HG02623 (cell line): ENCODE results near the gene LCMT1.
"Not testable (repeated sequence)": the region's sequence is repeated elsewhere in the genome, so short reads cannot be mapped to it uniquely, and the experiment has no call there.

Experiments used
- ATAC-seq: cut with Tn5 transposase; IDR thresholded peaks from one replicate; pipeline ENCODE4 v1.9.1; 2021; ENCODE audit warnings: moderate library complexity; ENCODE audit not compliant: unreplicated experiment

LCMT1 gene

DNA sequence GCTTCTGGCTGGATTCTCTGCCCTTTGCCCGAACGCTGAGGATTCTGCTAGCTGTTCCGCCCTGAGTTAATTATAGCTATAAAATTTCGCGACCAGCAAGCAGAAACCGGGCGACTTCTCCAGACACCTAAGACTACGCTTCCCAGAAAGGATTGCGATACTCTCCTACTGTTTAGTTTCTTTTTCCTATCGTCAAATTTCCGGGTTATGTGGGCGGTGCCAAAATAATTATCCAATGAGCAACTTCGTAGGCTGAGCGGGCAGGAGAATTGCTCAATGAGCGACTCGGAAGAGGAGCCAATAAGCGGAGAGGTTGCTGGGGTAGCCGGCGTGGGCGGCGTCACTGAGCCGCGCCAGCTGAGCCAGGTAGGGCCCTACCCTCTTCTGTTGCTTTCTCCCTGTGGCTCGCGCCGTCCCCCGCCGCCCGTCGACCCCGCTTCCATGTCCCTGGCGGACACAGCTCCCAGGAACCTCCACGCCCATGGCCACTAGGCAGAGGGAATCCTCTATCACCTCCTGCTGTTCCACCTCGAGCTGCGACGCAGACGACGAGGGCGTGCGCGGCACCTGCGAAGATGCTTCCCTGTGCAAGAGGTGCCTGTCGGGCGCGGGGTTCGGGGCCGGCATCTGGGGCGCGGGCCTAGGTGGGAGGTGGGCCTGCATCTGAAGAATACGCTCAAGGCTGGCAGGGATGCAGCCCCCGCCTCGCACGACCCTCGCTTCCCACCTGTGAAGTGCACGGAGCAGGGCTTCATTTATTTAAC, at the start of gene LCMT1:
LCMT1 (plus strand) TSS at position 340 of the 764 bp plus-strand sequence; CDS start at position 482, 142 bp downstream.
- peak; percentile 92 for ATAC-seq

DNA sequence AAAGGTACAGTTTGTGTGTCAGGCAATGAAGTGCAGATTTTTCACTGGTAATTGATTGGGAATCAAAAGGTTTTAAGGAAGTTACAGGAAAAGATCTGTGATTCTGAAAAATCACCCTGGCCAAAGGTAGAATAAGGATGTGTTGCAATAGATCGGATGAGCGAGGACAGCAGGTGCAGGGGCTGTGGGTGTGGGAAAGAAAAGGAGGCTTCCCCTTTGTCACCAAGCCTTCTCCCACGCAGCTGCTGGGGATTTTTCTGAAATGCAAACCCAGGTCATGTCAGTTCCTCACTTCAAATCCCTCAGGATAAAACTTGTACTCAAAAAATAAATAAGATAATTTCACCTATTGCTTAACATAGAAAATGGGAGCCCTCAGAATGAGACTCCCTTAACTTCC, 48.4 kb upstream of the LCMT1 start:
- no peak for ATAC-seq

DNA sequence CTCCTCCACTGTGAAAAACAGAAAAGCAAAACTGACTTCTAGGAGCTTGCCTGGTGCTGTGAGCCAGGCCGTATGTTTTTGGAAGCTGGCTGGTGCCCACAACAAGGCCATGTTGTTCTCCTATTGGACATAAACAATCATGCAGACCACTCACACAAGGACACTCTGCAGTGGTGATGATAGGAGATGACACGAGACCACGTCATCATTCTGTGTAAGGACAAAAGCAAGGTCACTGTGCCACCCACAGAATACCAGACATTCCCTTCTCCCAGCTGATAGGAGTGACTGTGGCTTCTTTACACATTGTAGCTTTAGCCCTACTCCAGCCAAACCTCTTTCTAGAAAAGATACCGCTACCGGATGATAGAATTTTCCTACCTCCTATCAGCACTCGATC, 47.7 kb upstream of the LCMT1 start:
- ATAC-seq = no peak

DNA sequence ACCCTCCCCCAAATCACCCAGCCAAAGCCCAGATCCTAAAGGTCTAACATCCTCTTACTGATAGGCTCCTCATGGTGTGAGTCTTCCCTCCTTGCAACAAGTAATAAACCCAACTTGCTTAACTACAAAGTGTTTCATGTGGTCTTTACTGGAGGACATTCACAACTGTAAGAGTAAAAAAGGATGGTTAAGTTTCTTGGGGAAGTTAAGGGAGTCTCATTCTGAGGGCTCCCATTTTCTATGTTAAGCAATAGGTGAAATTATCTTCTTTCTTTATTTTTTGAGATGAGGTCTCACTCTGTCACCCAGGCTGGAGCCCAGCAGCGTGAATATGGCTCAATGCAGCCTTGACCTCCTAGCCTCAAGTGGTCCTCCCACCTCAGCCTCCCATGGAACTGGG, 47.3 kb upstream of the LCMT1 start:
- ATAC-seq = not testable (repeated sequence)

DNA sequence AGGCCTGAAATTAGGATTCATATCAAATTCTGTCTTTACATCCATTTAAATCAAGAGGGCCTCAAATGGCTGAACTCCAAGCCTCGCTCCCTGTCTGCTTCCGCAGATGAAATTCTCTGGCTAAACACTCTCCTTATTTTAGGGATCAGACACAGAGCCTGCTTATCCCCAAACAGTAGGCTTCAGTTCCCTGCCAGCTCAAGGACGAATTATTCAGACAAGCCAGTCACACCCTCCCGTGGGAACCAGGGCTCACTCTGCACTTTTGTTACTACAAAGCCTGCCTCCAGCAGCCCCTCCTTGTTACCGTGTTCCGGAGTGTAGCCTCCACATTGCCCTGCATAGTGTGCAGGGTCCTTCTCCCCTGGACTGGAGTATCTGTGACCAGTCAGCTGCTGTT, 46.6 kb upstream of the LCMT1 start:
- no peak for ATAC-seq

DNA sequence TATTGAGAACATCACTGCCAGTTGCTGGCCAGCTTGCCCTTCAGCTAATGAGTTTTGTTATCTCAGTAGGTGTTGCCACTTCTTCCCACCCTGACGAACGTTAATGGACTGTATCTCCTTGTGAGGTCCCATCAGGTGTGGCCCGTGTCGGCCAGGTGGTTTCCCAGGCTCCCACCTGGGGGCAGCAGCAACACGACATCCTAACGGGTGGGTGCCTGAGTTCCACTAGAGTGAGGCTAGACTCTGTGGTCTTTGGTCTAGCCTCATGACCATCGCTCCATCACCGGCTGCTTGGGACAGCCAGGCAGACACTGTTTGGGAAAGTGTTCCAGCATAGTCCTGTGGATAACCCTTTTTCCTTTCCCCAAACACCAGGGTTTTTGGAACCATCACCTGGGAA, 45.6 kb upstream of the LCMT1 start:
- ATAC-seq = no peak

DNA sequence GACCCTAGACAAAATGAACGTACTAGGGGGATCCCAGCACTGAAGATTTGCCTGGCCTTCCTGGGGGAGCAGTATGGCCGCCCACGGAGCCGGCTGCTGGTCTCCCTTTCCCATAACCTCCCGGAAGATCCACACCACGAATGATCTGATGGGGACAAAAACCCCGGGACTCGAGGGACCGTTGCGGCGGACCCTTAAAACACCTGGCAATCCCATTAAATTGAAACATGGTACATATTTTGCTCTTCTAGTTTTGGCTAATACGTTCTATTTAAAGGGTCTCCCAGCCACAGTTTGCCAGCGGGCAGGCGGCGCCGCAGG, 45.2 kb upstream of the LCMT1 start:
- no peak for ATAC-seq

DNA sequence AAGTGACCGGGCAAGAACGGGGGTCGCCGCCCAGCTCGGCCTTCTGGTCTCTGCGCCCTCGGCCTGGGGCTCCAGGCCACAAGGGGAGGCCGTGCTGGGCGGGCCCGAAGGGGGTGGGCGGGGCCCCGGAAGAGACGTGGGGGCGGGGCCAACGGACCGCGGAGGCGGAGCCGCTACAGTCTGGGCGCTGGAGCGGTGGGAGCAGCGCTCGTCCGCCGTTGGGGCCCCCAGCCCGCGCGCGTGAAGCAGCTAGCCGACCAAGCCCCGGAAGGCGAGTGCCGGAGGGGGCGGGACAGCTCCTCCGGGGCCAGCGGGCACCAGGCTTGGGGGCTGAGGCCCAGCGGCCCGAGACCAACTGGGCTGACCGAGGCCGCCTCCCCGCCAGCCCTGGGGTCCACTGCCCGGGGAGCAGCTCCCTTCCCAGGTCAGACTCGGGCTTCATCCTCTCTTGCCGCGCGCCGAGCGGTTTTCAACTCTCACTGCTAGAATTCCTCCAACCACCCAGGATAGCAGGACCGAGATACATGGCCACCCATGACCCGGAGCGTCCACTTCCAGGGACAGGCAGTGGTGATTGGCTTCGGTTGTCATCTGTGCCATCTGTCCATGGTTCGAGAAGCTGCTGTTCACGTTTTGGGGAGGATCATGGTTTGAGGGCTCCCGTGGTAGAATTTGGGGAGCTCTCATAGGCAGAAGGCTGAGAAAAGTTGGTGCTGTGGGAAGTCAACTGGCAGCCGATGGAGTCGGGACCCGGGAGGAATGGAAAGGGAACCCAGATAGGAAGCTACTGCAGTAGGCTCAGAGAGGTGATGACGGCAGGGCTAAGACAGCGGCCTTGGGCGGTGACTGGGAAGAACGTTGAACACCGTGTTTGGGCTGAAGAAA, 44.6 kb upstream of the LCMT1 start:
- ATAC-seq = peak; percentile 83

DNA sequence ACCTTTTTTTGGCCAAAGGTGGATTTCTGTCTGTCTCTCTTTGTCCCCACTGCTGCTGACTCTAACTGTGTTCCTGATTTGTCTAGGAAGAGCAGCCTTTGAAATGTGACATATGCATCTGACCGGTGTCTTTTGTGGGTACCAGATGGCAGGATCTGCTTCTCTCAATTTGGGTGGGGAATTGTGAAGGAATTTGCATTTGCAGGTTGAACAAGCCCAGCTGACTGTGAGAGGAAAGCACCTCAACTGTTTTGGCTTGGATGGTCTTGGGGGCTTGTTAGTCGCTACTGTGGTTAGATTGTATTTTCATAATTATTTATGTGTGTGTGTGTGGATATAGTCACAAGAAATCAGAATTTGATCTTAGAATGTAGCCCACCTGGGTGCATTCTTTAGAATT, 37.7 kb upstream of the LCMT1 start:
- ATAC-seq = no peak

DNA sequence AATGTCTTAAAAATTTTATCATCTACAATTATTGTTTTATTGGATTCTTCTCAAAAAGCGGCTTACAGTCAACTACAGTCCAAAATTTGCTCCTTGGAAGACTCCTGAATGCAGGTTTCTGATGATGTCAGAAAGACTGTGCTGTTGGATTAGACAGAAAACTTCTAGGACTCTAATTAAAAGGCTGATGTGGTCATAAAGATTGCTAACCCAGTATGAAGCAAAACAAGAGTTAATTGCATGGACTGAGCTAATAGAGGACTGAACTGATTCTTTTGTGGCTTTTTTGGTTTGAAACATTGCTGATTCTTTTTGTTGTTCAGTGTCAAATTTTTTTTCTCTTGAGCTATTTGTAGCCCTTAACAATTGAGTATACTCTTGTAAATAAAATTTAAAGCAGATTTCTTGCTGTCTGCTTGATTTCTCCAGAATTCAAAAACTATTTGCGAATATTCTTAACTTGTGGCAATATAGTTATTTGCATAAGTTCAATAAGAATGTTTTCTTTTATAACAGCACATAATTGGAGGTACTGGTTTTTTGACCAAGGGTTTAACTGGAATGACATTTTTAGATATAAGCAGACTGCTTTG, 33.1 kb upstream of the LCMT1 start:
- ATAC-seq = no peak

DNA sequence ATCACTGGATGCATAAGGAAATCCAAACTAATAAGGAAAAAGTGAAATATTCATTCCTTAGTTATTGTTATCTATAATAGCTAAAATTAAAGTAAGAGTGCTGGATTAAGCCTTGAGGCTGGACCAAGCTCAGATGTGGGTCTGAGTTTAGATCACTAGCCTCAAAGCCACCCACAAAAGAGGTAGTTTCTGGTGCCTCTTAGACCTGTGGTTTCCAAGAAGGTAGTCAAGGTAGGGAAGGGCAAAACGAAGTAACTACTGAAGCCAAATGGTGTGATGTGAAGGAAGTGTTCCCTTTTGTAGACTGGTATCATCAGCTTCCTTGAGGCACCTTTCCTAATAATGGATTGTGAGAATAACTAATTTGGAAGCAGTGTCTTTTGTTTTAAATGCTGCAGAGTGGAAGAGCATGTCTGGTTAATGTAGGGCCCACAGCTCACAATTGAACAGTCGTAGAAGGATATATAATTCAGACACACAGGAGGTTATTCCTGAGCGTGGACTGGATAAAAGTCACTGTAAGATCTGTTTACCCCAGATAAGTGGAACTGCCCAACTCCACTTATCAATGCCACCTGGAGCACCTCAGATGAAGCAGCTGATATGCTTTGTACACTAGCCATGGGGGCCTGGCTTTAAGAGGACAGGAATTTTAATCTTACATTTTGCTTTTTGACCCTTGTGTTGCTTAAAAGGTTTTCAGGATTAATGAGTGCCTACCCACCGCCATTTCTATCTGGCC, 31.7 kb upstream of the LCMT1 start:
- ATAC-seq = no peak

DNA sequence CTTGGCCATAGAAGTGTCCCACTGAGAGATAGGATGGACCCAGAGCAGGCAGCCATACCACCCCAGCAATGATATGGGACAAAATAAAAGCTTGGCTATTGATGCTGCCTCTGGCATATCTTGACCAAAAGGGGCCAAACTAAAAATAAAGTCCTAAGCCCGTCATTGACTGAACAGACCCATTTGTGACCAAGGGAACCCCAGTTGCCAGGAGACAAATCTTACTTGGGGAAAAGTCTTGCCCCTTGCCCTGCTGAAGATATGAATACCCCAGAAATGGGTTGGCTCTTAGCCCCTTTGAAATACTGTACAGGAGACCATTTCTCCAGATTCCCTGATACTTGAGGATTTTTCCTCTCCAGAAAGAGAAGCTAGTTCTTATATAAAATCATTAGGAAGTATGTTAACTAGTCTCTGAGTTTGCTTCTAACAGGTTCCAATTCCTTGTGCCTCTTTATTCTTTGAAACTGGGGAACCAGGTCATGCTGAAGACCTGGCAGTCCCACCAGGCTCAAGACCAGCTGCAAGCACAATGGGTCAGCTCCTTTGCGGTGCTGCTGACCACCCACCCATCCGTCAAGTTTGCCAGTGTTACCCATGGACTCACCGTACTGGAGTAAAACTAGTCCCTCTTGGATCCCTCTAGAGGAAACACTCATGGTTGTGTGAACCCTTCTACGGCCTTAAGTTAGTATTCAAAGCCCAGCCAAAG, 31.0 kb upstream of the LCMT1 start:
- no peak for ATAC-seq

DNA sequence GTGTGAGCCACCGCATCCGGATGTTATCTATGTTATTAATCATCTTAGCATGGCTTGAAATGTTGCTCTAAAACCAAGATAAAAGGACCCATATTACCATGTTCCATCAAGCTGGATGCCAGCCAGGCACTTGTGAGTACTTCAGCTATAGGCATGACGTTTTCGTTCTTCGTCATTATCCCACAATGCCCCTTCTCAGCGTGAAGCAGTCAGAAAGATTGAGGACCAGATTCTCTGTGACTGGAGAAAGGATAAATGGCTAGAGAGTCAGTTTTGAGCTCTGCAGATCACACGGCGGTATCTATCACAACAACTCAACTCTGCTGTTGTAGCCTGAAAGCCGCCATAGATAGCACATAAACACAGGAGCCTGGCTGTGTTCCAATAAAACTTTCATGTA, 29.8 kb upstream of the LCMT1 start:
- no peak for ATAC-seq

DNA sequence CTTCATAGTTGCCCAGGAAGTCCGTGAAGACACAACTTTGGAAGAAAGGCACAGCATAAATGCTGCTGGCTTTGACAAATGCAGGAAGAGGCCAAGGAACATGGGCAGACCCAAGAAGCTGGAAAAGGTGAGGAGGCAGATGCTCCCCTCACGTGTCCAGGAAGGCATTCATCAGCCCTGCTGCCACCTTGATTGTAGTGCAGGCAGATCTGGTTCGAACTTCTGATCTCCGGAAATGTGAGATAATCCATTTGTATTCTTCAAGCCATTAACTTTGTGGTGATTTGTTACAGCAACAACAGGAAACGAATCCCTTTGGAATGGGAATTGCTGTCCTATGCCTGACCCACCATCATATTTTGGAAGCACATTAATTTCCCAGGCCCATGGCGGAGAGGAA, 28.5 kb upstream of the LCMT1 start:
- no peak for ATAC-seq

DNA sequence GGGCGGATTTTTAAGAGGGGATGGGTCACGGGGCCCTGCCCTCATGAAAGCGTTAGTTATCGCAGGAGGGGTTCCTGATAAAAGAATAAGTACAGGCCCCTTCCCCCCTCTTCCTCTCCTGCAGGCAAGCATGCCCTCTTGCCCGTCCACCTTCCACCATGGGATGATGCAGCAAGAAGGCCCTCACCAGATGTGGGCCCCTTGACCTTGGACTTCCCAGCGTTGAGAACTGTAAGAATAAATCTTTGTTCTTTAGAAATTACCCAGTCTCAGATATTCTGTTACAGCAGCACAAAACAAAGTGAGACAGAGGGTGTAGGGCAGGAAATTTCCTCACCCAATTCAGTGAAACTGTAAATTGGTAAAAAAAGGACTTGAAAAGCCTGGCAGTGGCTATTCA, 27.8 kb upstream of the LCMT1 start:
- ATAC-seq = no peak

DNA sequence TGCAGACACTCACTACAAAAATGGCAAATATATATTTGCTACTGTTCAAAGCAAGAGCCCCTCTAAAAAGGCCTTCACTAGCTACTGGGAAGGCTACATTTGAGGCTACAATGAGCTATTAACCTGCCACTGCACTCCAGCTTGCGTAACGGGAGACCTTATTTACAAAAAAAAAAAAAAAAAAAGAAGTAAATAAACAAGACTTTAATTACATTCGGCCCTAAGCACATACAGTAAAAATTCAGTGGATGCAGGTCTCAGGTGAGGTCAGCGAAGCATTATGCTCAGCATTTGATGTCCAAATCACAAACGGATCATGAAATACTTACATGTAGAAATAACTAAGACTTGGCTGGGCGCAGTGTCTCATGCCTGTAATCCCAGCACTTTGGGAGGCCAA, 26.7 kb upstream of the LCMT1 start:
- no peak for ATAC-seq

DNA sequence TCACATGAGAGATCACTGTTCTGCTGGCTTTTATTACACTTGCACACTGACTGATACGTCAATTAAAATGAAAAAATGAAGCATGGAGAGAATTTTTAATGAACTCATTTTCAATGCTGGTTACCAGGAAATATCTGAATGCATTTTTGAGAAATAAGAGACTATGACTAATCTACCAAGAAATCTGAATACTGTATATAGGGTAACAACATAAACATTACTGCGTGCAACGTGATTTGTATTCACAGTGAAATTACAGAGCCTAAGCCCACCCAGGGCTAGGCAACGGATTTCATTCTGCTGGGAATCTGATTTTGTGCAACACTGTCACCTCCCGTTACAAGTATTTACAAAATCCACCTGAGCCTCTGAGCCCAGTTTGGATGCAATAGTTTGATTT, 23.8 kb upstream of the LCMT1 start:
- ATAC-seq = no peak

DNA sequence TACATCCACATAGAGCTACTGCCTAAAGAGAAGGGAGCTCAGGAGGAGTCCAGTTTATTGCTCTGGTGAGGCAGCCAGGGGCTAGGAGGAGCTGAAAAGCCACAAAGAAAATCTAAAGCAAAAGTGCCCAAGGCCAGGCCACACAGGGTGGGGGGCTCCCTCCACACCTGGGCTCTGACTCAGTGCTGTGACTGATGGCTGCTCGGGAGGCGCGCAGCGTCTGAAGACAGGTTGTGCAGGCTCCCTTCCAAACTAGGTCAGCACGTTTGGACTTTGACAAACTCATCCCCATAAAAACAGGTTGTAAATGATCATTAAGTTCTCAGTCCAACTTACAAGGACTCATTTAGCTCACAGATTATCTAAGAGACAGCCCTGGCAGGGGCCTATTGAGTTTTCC, 22.2 kb upstream of the LCMT1 start:
- no peak for ATAC-seq

DNA sequence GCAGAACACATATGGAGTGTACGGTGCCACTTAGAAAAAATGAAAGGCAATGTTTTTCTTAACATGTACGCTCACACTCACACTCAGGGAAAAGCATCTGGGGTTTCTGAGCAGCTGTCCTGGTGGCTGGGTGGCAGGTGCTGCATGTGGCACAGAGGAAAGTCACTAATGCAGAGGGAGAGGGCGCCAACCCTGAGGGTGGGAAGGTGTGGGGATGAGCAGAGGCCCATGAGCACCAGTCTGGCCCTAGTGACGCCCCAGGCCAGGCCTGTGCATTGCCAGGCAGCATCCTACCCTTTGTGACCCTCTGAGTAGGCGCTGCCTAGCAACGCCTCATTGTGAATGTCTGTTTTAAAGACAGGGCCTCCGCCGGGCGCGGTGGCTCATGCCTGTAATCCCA, 19.1 kb upstream of the LCMT1 start:
- no peak for ATAC-seq

DNA sequence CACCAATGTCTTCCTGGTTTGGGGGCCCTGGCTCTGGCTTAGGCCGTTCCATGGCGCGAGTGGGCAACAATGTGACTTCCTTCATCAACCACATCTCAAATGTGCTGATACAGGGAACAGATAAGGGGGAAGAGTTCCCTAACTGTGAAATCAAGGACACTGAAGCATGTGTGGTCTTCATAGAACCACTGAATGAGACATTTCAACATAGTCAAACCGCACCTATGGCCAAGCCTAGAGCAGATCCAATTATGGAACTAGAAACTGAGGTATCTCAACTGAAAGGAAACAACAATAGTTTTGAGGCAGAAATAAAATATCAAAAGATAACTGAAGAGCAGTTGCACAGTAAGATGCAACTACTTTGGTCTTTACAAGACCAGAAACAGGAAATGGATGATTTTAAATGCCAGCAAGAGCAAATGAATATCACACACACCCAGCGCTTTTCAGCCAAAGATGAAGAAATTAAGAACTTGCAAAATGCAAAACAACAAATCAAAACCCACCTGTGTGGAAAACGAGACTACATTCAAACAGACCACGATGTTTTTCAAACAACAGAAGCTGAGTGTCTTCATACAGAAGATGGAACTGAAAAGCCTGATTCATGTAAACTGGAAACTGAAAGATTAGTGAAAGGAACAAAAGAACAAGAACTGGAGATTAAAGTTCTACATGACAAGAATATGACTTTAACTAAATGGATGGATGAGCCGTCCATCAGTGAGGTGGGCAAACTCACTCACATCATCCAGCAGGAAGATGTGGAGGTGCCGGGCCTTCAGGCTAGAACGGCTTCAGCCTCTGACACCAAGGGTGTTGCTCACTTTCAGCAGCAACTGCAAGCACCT, 18.1 kb upstream of the LCMT1 start:
- no peak for ATAC-seq
